Spleen (tissue), 7 donors: ENCODE results near the gene FAM107B.

Source experiments
- POLR2AphosphoS5 ChIP-seq, 3 donors: sonication (generic); formaldehyde crosslinking; IDR thresholded peaks; one replicate each; pipeline ENCODE4 v1.5.1; 2017; ENCODE audit warnings: antibody characterized with exemption in 3 of 3
- TF ChIP-seq, protein P1 (sequence below), 11 experiments: fragments of 200-600 bp in 7 of 11; fragments of 450-650 bp in 4 of 11; sonication (generic) in 4 of 11; IDR thresholded peaks in 8 of 11; conservative IDR thresholded peaks in 3 of 11; 1 replicate in 7 of 11; 2 replicates in 4 of 11; pipeline versions ENCODE4 v1.4.0 to v1.8.0; 2016 to 2021; ENCODE audit warnings: antibody characterized with exemption in 11 of 11, inconsistent platforms in 4 of 11, mild to moderate bottlenecking in 1 of 11
- donor health status: DM: no; HTN: no; CAD: no; lungs with moderate emphysema.
- donor health status: DM: no; HTN: no; CAD: no.
- donor health status: DM: no; HTN: no; CAD: no.

DNA sequence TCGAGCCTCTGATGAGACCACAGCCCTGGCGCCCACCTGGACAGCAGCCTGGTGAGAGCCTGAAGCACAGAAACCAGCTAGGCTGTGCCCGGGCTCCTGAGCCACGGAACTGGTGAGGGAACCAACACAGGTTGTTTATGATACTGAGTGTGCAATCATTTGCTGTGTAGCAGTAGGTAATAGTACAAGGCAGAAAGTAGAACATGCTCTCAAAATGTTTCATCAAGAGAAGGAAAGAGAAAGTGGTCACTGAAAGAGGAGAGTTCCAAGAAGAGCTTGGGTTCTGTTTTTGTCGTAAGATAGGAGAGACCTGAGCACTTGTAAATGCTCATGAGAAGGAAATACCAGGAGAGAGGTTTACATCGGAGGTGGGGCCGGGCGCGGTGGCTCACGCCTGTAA, 208.2 kb downstream of the FAM107B start:
- TF ChIP-seq, protein P1, sequence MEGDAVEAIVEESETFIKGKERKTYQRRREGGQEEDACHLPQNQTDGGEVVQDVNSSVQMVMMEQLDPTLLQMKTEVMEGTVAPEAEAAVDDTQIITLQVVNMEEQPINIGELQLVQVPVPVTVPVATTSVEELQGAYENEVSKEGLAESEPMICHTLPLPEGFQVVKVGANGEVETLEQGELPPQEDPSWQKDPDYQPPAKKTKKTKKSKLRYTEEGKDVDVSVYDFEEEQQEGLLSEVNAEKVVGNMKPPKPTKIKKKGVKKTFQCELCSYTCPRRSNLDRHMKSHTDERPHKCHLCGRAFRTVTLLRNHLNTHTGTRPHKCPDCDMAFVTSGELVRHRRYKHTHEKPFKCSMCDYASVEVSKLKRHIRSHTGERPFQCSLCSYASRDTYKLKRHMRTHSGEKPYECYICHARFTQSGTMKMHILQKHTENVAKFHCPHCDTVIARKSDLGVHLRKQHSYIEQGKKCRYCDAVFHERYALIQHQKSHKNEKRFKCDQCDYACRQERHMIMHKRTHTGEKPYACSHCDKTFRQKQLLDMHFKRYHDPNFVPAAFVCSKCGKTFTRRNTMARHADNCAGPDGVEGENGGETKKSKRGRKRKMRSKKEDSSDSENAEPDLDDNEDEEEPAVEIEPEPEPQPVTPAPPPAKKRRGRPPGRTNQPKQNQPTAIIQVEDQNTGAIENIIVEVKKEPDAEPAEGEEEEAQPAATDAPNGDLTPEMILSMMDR (IDR thresholded peaks at IDR 0.05 in 8 of 11, conservative IDR thresholded peaks at IDR 0.05 in 3 of 11) = no peak
- no peak for TF ChIP-seq POLR2AphosphoS5 (IDR thresholded peaks at IDR 0.05)
